Measurements from ENCODE around the gene SLC38A1. TPM values are rescaled to one million over a fixed set of nuclear protein-coding genes. Genes with fewer than 3 reads are reported as not detected.
"Not testable (repeated sequence)": the region's sequence is repeated elsewhere in the genome, so short reads cannot be mapped to it uniquely, and the experiment has no call there.

SLC38A1 gene
- total RNA-seq, 4 donors from 2014 or later, result 14.8 to 48.5 (median 28.4) TPM

DNA sequence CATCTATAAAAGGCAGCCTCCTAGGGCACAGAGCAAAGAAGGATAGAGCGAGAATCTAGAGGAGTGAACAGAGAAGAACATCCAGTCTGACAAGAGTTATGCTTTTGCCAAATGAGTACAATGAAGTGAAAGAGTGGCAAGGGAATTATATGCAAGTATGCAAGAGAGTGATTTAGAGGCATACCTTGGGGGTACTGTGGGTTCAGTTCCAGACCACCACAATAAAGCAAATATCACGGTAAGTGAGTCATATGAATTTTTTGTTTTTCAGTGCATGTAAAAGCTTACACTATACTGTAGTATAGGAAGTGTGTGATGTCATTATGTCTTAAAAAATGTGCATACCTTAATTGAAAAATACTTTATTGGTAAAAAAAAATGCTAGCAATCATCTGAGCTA, 101.4 kb downstream of the SLC38A1 start:
- DNase-seq (ENCODE audit: low spot score) (no peak), ATAC-seq (ENCODE audit: low FRiP score) (no peak)
- TF ChIP-seq, protein P1, sequence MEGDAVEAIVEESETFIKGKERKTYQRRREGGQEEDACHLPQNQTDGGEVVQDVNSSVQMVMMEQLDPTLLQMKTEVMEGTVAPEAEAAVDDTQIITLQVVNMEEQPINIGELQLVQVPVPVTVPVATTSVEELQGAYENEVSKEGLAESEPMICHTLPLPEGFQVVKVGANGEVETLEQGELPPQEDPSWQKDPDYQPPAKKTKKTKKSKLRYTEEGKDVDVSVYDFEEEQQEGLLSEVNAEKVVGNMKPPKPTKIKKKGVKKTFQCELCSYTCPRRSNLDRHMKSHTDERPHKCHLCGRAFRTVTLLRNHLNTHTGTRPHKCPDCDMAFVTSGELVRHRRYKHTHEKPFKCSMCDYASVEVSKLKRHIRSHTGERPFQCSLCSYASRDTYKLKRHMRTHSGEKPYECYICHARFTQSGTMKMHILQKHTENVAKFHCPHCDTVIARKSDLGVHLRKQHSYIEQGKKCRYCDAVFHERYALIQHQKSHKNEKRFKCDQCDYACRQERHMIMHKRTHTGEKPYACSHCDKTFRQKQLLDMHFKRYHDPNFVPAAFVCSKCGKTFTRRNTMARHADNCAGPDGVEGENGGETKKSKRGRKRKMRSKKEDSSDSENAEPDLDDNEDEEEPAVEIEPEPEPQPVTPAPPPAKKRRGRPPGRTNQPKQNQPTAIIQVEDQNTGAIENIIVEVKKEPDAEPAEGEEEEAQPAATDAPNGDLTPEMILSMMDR (IDR thresholded peaks at IDR 0.05), result no peak

DNA sequence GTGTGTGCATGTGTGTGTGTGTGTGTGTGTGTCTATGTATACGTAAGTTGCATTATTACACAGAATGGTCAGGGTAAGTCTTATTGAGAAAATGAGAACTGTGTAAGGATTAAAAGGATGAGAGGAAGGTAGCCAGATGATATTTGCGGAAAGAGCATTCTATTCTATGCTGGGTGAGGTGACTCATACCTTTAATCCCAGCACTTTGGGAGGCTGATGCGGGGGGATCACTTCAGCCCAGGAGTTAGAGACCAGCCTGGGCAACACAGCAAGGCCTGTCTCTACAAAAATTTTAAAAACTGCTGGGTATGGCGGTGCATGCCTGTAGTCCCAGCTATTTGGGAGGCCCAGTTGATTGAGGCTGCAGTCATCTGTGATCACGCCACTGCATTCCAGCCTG, 103.7 kb downstream of the SLC38A1 start:
- DNase-seq (ENCODE audit: low spot score) (no peak), ATAC-seq (ENCODE audit: low FRiP score) (no peak)
- TF ChIP-seq, protein P1 (IDR thresholded peaks at IDR 0.05), result no peak

DNA sequence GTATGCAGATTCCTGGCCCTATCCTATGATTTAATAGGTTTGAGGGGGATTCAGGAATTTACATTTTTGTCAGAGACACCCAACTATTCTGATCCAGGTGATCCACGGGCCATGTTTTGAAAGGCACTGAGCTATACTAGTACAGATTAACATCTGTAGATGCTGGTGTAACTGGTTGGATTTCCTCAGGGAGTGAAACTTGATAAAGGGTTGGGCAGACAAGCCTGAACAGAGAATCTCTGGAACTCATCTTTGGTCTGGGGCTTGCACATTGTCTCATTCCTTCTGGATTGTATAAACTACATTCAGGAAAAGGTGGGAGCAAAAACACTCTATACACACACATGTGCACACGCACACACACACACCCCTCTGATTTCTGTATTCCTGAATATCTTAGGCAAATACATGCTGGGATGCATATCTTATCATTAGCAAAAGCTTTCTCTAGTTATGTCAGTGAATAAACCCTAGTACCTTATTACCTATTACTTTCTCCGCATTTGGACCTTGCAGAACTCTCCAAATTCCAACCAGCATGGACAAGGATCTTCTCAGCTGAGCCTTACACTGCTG, 104.6 kb downstream of the SLC38A1 start:
- no peak for ATAC-seq (ENCODE audit: low FRiP score)
- TF ChIP-seq, protein P1 (IDR thresholded peaks at IDR 0.05), result no peak
- no peak for DNase-seq (ENCODE audit: low spot score)

DNA sequence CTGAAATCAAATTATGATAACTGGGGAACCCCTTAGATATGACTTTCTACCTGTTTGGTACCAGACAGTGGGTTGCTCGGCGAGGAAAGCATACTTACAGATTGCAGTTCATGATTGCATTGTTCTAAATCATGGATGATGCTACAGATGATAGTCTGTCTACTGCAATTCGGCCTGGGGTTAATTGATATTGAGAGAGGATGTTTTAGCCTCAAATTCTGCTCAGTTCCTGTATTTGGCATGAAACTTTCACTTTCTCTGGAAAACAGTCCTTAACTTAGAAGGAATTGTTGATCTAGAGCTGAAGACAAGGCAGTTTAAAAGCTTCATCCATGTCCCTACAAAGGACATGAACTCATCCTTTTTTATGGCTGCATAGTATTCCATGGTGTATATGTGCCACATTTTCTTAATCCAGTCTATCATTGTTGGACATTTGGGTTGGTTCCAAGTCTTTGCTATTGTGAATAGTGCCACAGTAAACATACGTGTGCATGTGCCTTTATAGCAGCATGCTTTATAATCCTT, 106.2 kb downstream of the SLC38A1 start:
- not testable (repeated sequence) for ATAC-seq (ENCODE audit: low FRiP score); DNase-seq (ENCODE audit: low spot score)

DNA sequence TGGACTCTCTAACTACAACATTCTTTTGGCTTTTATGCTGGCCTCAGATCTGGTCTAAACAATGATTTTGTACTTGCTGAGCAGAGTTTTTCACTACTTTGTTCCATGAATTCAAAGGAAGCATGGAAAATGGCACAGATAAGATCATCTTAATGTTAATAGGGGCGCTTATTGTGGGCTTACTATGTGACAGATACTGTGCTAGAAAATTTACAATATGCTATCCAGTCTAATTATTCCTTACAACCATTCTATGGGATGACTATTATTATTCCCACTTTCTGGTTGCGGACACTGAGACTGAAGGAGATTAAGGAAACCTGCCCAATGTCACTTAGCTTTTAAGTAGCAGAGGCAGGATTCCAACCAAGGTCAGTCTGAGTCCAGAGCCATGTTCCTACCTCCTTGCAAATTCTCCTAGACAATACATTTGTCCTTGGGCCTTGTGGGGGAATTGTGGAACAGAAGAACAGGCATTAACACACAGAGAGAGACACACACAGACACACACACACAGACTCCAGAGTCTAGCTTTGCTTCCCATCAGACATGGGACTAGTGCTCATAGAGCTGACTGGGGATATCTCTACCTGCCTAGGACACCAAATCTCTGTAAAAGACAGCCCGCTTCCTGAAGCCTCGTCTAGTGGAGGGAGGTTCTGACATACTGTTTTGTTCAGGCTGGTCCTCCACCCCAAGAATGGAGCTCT, 107.7 kb downstream of the SLC38A1 start:
- ATAC-seq (ENCODE audit: low FRiP score) (no peak), DNase-seq (ENCODE audit: low spot score) (no peak)
- TF ChIP-seq, protein P1 (IDR thresholded peaks at IDR 0.05), result no peak

DNA sequence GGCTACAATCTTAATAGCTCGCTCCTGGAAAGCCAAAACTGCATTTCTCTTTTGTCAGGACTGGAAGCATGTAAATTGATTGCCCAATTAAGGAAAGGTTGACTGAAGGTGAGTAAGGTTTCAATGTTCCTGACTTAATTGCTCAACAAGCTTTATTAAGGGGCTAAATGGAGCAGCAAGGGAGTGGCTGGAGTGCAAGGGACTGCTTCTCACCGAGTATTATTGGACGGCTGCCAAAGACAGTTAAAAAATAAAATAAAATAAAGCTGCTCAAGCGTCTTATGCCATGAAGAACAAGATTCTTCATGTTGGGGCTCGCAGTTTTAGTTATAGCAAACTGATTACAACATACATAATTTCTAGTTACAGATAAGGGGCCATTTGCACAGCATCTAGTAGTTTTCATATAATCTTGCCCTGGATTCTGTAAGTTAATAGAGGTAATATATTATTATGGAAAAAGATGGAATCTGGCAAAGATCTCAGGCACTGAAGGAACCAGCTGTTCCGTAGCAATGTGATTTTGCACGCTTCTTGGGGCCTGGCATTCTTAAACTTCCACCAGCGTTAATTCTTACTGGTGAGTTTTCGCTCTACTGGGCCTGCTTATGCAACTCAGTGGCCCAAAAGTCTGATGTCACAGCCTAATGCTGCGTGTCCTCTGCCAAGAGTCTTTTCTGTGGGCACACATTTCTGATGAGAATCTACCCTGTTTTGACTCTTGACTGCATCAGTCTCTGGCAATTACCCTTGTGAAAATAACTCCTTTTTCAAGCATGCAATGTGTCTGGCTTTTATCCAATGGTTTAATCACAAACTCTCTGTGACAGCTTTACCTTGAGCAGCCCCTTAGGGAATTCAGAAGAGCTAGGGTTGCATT, 108.5 kb downstream of the SLC38A1 start:
- TF ChIP-seq, protein P1 (IDR thresholded peaks at IDR 0.05), result no peak
- no peak for DNase-seq (ENCODE audit: low spot score)
- peak; percentile 76 for ATAC-seq (ENCODE audit: low FRiP score)

DNA sequence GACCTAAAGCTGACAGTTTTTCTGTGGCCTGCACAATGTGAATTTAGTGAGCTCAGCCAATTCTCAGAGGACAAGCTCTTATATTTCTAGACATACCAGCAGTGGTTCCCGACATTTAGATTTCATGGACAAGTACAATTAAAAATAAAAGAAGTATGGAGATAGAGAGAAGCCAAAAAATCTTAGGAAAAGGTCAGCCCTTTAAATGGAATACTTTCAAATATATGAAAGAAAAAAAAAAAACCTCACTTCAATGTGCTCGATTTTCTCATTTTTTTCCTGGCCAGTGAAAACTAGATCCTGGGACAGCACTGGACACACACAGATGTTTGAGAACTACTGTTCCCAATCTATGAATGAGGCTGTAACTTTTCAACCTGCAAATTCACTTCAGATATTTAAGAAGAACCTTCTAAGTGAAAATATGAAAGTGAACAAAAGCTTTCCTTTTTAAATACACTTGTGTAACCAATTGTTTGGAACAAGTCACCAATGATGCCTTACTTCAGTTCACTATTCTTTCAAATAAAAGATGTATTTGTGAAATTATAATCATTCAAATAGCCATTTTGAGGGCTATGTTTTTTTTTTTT, 109.4 kb downstream of the SLC38A1 start:
- TF ChIP-seq, protein P1 (IDR thresholded peaks at IDR 0.05), result no peak
- ATAC-seq (ENCODE audit: low FRiP score) (no peak), DNase-seq (ENCODE audit: low spot score) (no peak)
